ENCODE data around the gene MAPK9.

Gene MAPK9

GRCh38 chr5:180294913-180295555 lies 3.2 kb upstream of the MAPK9 start:
- DNase-seq (ENCODE audit: low read depth) = no peak

- no peak for DNase-seq (ENCODE audit: low read depth)
These were observed 2.5 kb upstream of the MAPK9 start for GRCh38 chr5:180294411-180294810.

- DNase-seq (ENCODE audit: low read depth) = peak; percentile 15
These were observed 496 bp downstream of the MAPK9 start for GRCh38 chr5:180291234-180291940.

- DNase-seq (ENCODE audit: low read depth) = no peak
These were observed 1.2 kb downstream of the MAPK9 start for GRCh38 chr5:180290568-180291233.

DNA sequence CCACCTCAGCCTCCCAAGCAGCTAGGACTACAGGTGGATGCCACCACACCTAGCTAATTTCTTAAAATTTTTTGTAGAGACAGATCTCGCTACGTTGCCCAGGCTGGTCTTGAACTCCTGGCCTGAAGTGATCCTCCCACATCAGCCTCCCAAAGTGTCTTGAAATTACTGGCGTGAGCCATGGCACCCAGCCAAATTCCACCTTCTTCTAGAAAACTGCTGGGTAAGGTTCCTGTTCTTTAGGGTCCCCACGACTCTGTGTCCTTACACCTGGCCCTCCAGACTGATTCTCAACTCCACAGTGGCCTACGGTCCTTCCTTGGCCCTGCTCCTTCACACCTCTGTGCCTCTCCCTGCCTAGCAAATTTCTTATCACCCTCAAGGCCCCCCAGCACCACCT lies 1.9 kb downstream of the MAPK9 start:
- no peak for DNase-seq (ENCODE audit: low read depth)

GRCh38 chr5:180289433-180289832 lies 2.5 kb downstream of the MAPK9 start:
- DNase-seq (ENCODE audit: low read depth) = no peak

- DNase-seq (ENCODE audit: low read depth) = no peak
These were observed 4.0 kb downstream of the MAPK9 start for GRCh38 chr5:180287868-180288267.

DNA sequence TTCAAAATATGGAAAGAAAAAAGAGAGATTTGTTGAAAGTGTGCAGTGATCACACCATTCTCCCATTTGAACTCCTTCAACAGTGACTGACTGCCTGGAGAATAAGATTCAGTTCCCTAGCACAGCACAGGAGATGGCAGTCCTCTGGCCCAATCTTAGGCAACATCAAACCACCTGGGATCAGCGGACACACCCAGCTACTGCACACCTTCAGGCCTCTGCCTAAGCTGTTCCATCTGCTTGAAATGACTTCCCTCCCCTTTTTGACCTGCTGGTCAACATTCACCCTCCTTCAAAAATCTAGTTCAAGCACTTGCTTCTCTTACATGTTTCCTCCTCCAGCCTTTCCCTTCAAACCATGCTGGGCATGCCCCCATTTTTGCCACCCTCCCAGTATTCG lies 4.5 kb downstream of the MAPK9 start:
- no peak for DNase-seq (ENCODE audit: low read depth)

DNA sequence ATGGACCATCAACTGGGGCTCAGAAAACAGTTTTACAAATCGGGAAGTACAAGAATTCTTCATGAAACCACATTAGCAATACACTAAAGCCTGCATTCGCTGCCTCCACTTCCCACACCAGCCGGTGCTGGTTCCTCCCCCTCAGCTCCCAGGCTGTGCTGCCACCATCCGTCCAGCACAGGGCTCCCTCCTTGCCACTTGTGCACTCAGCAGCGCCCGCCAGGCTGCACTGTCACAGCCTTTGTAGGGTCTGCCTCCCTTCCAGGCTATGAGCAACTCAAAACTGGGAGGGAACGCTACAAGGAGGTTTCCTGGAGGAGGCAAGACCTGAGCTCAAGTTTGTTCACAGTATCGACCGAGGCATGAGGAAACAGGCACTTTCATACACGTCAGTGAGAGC lies 7.7 kb downstream of the MAPK9 start:
- no peak for DNase-seq (ENCODE audit: low read depth)

- no peak for DNase-seq (ENCODE audit: low read depth)
These were observed 8.8 kb downstream of the MAPK9 start for GRCh38 chr5:180283026-180283615.

DNA sequence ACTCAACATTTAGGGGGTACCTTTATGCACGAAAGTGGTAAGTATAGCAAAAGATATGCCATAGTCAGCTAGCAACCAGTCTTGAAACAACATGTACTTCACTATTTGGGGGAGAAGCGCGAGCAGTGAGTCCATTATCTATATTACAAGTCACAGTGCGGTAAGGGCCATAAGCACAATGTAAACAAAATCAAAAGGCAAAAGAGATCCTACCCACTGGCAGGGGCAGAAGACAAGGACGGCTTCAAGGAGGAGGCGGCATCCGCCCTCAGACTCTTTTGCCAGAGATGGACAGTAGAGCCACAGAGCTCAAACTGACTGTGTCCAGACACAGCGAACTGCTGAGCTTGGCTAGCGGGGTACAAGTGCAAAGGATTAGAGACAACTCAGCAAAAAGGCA lies 9.6 kb downstream of the MAPK9 start:
- DNase-seq (ENCODE audit: low read depth) = no peak

DNA sequence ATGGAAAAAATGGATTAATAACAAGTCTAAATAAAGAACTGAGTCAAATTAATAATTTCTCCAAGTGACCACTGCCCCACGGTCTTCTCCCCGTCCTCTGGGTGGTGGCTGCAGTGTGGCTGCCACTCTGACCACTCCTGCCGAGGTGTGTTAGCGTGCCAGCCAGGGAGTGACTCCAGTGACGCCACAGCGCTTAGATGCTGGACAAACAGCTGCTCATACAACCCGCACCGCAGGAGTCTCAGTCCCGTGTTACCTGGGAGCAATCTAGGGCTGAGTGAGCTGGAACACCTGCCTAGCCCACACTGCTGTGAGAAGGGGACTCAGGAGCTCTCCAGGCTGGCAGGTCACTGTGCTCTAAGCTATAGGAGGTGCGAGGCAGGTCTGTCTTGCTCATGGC lies 10.2 kb downstream of the MAPK9 start:
- no peak for DNase-seq (ENCODE audit: low read depth)

GRCh38 chr5:180274695-180275094 lies 17.2 kb downstream of the MAPK9 start:
- DNase-seq (ENCODE audit: low read depth) = no peak

GRCh38 chr5:180271221-180271620 lies 20.7 kb downstream of the MAPK9 start:
- DNase-seq (ENCODE audit: low read depth) = no peak

GRCh38 chr5:180259260-180259611 lies 32.6 kb downstream of the MAPK9 start:
- DNase-seq (ENCODE audit: low read depth) = no peak

DNA sequence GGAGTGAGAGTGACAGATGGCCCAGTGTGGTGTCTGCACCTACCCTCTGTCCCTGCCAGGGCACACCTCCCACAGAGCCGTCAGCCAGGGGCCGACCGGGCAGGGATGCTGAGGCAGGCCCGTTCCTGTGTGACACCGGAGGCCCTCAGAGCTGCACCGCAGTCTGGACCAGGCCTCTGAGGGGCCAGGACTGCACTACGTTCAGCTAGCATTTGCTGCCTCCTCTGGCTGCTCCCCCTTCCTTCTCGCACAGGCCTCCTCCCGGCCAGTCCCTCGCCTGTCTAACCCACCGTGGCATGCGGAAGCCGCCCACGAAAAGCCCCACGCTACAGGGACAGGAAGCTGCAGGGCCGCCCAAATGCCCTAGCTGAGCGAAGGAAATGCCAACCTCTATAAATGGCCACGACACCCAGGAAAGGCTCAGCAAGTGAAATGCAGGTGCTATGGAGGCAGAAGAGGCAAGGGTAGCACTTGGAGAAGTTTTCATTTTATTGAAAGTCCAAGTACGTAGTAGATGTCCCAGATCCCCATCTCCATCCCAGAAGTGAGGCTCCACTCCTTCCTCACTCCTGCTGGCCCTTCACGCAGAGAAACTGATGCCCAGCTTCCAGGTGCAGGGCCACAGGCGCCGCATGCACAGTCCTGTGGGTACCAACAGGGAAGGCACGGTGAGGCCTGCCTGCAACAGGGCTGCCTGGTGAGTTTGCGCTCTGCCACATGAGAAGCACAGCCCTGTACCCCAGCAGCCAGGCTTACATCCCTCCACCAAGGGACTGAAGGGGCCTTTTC lies 38.7 kb downstream of the MAPK9 start:
- no peak for DNase-seq (ENCODE audit: low read depth)

GRCh38 chr5:180251887-180252286 lies 40.0 kb downstream of the MAPK9 start:
- DNase-seq (ENCODE audit: low read depth) = no peak

DNA sequence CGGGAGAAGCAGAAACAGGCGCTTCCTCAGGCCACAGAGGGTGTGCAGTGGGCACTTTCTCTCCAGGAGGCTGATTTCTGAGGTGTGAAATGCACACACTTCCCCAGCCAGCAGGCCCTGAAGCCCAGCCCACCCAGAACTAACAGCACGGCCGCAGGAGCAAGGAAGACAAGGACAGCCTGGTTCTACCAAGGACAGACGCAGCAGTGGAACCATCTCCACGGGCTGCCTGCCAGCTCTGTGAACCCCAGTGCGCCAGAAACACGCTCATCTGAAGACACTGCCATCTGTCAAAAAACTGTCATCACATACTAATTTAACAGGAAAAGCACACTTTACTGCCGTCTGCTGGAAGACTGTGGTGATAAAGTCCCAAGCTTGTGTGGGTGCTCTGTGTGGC lies 40.7 kb downstream of the MAPK9 start:
- DNase-seq (ENCODE audit: low read depth) = no peak

GRCh38 chr5:180250329-180250728 lies 41.6 kb downstream of the MAPK9 start:
- DNase-seq (ENCODE audit: low read depth) = no peak

DNA sequence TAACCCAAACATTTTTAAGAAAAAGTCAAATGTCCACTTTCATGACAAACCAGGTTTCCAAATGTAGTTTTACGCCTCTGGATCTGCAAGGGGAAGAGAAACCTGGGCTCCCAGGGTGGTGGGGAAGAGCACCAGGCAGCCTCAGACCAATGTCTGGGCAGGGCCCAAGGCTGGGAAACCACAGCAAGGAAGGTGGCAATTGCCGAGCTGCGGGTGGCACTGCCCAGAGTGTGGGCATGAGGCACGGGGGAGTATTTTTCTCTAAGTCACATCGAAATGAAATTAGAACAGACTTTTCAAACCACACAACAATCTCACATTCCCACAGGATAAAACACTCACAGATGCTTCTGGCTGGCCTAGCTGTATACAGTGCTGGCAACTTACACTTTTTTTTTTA lies 50.3 kb downstream of the MAPK9 start:
- no peak for DNase-seq (ENCODE audit: low read depth)

DNA sequence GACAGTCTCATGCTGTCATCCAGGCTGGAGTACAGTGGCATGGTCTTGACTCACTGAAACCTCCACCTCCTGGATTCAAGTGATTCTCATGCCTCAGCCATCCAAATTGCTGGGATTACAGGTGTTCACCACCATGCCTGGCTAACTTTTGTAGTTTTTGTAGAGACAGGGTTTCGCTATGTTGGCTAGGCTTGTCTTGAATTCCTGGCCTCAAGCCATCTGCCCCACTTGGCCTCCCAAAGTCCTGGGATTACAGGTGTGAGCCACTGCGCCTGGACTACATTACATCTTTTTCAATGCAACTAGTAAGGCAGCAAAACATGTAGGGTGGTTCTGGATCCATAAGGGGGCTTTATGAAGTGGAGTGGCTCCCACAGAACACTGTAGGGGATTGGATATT lies 53.3 kb downstream of the MAPK9 start:
- no peak for DNase-seq (ENCODE audit: low read depth)

GRCh38 chr5:180235846-180236245 lies 56.0 kb downstream of the MAPK9 start:
- DNase-seq (ENCODE audit: low read depth) = no peak

Data from activated T-helper 9 cell treated with anti-CD3 and anti-CD28 coated beads, Interleukin-2, amount 50 U/mL, for 16 hours (primary cell).